ENCODE data around the gene KATNA1.

- TF ChIP-seq, protein P1, sequence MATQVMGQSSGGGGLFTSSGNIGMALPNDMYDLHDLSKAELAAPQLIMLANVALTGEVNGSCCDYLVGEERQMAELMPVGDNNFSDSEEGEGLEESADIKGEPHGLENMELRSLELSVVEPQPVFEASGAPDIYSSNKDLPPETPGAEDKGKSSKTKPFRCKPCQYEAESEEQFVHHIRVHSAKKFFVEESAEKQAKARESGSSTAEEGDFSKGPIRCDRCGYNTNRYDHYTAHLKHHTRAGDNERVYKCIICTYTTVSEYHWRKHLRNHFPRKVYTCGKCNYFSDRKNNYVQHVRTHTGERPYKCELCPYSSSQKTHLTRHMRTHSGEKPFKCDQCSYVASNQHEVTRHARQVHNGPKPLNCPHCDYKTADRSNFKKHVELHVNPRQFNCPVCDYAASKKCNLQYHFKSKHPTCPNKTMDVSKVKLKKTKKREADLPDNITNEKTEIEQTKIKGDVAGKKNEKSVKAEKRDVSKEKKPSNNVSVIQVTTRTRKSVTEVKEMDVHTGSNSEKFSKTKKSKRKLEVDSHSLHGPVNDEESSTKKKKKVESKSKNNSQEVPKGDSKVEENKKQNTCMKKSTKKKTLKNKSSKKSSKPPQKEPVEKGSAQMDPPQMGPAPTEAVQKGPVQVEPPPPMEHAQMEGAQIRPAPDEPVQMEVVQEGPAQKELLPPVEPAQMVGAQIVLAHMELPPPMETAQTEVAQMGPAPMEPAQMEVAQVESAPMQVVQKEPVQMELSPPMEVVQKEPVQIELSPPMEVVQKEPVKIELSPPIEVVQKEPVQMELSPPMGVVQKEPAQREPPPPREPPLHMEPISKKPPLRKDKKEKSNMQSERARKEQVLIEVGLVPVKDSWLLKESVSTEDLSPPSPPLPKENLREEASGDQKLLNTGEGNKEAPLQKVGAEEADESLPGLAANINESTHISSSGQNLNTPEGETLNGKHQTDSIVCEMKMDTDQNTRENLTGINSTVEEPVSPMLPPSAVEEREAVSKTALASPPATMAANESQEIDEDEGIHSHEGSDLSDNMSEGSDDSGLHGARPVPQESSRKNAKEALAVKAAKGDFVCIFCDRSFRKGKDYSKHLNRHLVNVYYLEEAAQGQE (IDR thresholded peaks at IDR 0.05), result no peak
- TF ChIP-seq CTCF (IDR thresholded peaks at IDR 0.05; ENCODE audit: low read depth, low read length, missing input control) (no peak), YY1 (IDR thresholded peaks at IDR 0.05) (no peak), RAD21 (IDR thresholded peaks at IDR 0.05) (no peak), EGR1 (IDR thresholded peaks at IDR 0.05; ENCODE audit: low read depth in 2 of 2) (no peak), GABPA (IDR thresholded peaks at IDR 0.05 in 1 of 2, conservative IDR thresholded peaks at IDR 0.05 in 1 of 2) (no peak), FOXA1 (IDR thresholded peaks at IDR 0.05) (no peak)
- TF ChIP-seq, protein P2, sequence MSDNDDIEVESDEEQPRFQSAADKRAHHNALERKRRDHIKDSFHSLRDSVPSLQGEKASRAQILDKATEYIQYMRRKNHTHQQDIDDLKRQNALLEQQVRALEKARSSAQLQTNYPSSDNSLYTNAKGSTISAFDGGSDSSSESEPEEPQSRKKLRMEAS (IDR thresholded peaks at IDR 0.05), result no peak
- TF ChIP-seq, protein P3, sequence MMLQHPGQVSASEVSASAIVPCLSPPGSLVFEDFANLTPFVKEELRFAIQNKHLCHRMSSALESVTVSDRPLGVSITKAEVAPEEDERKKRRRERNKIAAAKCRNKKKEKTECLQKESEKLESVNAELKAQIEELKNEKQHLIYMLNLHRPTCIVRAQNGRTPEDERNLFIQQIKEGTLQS (IDR thresholded peaks at IDR 0.05), result no peak
Measured at GRCh38 chr6:149686230-149686629, 37.7 kb upstream of the KATNA1 start.
